ENCODE data around the gene SPINK8. TPM values are rescaled to one million over a fixed set of nuclear protein-coding genes. Genes with fewer than 3 reads are reported as not detected.

Gene SPINK8
- total RNA-seq, 1 donor from 2014 or later, result not detected

GRCh38 chr3:48280881-48281280 is 52.6 kb downstream of the SPINK8 start:
- no peak for DNase-seq (ENCODE audit: low spot score)
- TF ChIP-seq CTCF (IDR thresholded peaks at IDR 0.05; ENCODE audit: unreplicated experiment), result no peak
- Mint-ChIP-seq H3K4me3 (ENCODE audit: unreplicated experiment) (no peak overlapping the region), H3K36me3 (ENCODE audit: low read depth, unreplicated experiment) (peaks cover 4% of the 10 kb centered on the region), H3K9me3 (ENCODE audit: unreplicated experiment) (no peaks in the 10 kb centered on the region), H3K4me1 (ENCODE audit: unreplicated experiment) (peaks cover 8% of the 10 kb centered on the region), H3K27ac (ENCODE audit: unreplicated experiment) (no peak overlapping the region), H3K27me3 (ENCODE audit: unreplicated experiment) (peaks cover 1% of the 10 kb centered on the region)

GRCh38 chr3:48278884-48279559 is 54.4 kb downstream of the SPINK8 start:
- DNase-seq (ENCODE audit: low spot score), result no peak
- no peak overlapping the region for H3K4me3 Mint-ChIP-seq (ENCODE audit: unreplicated experiment)
- no peak overlapping the region for H3K27ac Mint-ChIP-seq (ENCODE audit: unreplicated experiment)
- no peak for TF ChIP-seq CTCF (IDR thresholded peaks at IDR 0.05; ENCODE audit: unreplicated experiment)
- peaks cover 1% of the 10 kb centered on the region for H3K27me3 Mint-ChIP-seq (ENCODE audit: unreplicated experiment)
- H3K4me1 Mint-ChIP-seq (ENCODE audit: unreplicated experiment), result peaks cover 8% of the 10 kb centered on the region
- no peaks in the 10 kb centered on the region for H3K9me3 Mint-ChIP-seq (ENCODE audit: unreplicated experiment)
- peaks cover 4% of the 10 kb centered on the region for H3K36me3 Mint-ChIP-seq (ENCODE audit: low read depth, unreplicated experiment)

DNA sequence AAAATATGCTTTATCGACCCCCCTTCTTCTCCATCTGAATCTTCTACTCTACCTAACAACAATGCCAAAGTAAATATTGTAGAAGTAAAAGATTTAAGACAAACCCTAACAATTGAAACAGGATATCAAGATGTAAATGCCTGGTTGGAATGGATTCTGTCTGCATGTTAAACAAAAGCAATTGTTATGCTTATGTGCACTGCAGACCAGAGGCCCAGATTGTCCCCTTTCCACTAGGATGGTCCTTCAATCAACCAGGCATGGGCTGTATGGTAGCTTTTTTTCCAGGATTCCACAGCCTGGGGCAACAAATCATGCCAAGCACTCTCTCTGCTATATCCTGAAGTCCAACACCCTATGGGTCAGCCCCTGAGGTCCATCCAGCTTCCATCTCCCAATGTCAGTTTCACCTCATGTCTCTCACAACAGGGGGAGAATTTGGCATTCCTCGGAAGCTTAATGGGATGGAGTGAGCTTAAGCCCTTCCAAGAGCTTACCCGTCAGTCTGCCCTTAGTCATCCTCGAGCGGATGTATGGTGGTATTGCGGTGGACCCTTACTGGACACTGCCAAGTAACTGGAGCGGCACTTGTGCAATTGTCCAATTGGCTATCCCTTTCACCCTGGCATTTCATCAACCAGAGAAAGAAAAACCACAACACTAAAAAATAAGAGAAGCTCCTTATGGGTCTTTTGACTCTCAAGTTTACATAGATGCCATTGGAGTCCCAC is 56.4 kb downstream of the SPINK8 start:
- no peak for TF ChIP-seq CTCF (IDR thresholded peaks at IDR 0.05; ENCODE audit: unreplicated experiment)
- H3K27me3 Mint-ChIP-seq (ENCODE audit: unreplicated experiment), result peaks cover 5% of the 10 kb centered on the region
- H3K9me3 Mint-ChIP-seq (ENCODE audit: unreplicated experiment), result no peaks in the 10 kb centered on the region
- no peak overlapping the region for H3K27ac Mint-ChIP-seq (ENCODE audit: unreplicated experiment)
- peaks cover 12% of the 10 kb centered on the region for H3K36me3 Mint-ChIP-seq (ENCODE audit: low read depth, unreplicated experiment)
- no peak overlapping the region for H3K4me3 Mint-ChIP-seq (ENCODE audit: unreplicated experiment)
- peaks cover 12% of the 10 kb centered on the region for H3K4me1 Mint-ChIP-seq (ENCODE audit: unreplicated experiment)
- no peak for DNase-seq (ENCODE audit: low spot score)

- H3K4me3 Mint-ChIP-seq (ENCODE audit: unreplicated experiment), result no peak overlapping the region
- H3K36me3 Mint-ChIP-seq (ENCODE audit: low read depth, unreplicated experiment), result peaks cover 25% of the 10 kb centered on the region
- no peak for TF ChIP-seq CTCF (IDR thresholded peaks at IDR 0.05; ENCODE audit: unreplicated experiment)
- peaks cover 5% of the 10 kb centered on the region for H3K27me3 Mint-ChIP-seq (ENCODE audit: unreplicated experiment)
- no peaks in the 10 kb centered on the region for H3K9me3 Mint-ChIP-seq (ENCODE audit: unreplicated experiment)
- no peak overlapping the region for H3K27ac Mint-ChIP-seq (ENCODE audit: unreplicated experiment)
- H3K4me1 Mint-ChIP-seq (ENCODE audit: unreplicated experiment), result peaks cover 11% of the 10 kb centered on the region
- no peak for DNase-seq (ENCODE audit: low spot score)
These were observed 58.0 kb downstream of the SPINK8 start for GRCh38 chr3:48275287-48276027.

Data from endothelial cell (in vitro differentiated cells).